ENCODE data around the gene GRK4. TPM values are rescaled to one million over a fixed set of nuclear protein-coding genes. Genes with fewer than 3 reads are reported as not detected.

Gene GRK4
- total RNA-seq, 2 donors from 2014 or later, result 6.9 to 9.9 TPM

DNA sequence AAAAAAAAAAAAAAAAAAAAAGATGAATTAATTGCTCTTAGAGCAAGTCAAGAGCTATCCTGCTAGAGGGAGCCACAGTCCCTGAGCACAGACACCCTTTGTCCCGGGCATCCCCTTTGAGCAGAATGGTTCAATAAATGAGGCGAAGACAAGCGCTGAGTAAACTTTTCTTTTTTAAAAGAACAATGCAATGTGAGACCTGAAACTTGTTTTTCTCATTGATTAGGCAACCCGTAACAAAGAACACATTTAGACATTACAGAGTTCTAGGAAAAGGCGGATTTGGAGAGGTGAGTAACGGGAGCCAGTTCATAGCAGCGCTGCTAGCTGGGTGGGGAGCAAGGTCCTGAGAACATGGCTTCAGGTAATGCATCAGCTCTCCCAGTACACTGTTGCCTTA lies 46.1 kb downstream of the GRK4 start:
- ATAC-seq (ENCODE audit: insufficient number of reproducible peaks, low FRiP score, low read depth), result no peak
- Histone ChIP-seq H3K9me3 (no peaks in the 10 kb centered on the region), H3K27ac (no peak overlapping the region), H3K4me3 (no peak overlapping the region), H3K36me3 (no peaks in the 10 kb centered on the region), H3K4me1 (ENCODE audit: control insufficient read depth in 1 of 2, low read depth in 2 of 2) (peaks cover 6 to 11% of the 10 kb centered on the region in 2 donors), H3K27me3 (replicated peaks; ENCODE audit: insufficient read depth) (no peaks in the 10 kb centered on the region)
- TF ChIP-seq CTCF (IDR thresholded peaks at IDR 0.05), result no peak
- no peak for DNase-seq (ENCODE audit: low spot score)

- Histone ChIP-seq H3K27me3 (replicated peaks; ENCODE audit: insufficient read depth) (no peaks in the 10 kb centered on the region), H3K36me3 (no peaks in the 10 kb centered on the region), H3K4me3 (no peak overlapping the region), H3K27ac (peak overlapping the region in 1 of 2 donors; percentile 50), H3K9me3 (no peaks in the 10 kb centered on the region), H3K4me1 (ENCODE audit: control insufficient read depth in 1 of 2, low read depth in 2 of 2) (peaks cover 6 to 11% of the 10 kb centered on the region in 2 donors)
- TF ChIP-seq CTCF (IDR thresholded peaks at IDR 0.05), result no peak
- no peak for ATAC-seq (ENCODE audit: insufficient number of reproducible peaks, low FRiP score, low read depth)
- no peak for DNase-seq (ENCODE audit: low spot score)
Observed at GRCh38 chr4:3010577-3010976, 47.2 kb downstream of the GRK4 start.

DNA sequence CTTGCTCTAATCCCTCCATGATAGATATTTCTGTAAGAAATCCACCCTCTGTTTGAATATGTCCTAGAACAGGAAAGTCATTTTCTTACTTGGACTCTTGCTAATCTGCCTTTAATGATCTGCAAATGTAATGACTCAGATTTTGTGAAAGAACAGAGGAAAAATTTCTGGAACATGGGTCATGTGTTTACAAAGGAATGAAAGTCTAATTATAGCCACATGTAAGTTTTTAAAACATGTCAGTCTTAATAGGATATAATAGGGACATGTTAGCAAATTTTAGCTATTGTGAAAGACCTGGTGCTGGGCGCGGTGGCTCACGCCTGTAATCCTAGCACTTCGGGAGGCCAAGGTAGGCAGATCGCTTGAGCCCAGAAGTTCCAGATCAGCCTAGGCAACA lies 47.6 kb downstream of the GRK4 start:
- TF ChIP-seq CTCF (IDR thresholded peaks at IDR 0.05), result no peak
- H3K4me1 ChIP-seq (ENCODE audit: control insufficient read depth in 1 of 2, low read depth in 2 of 2), result peaks cover 6 to 11% of the 10 kb centered on the region in 2 donors
- H3K27me3 ChIP-seq (replicated peaks; ENCODE audit: insufficient read depth), result no peaks in the 10 kb centered on the region
- no peaks in the 10 kb centered on the region for H3K9me3 ChIP-seq
- no peak for DNase-seq (ENCODE audit: low spot score)
- H3K27ac ChIP-seq, result peak overlapping the region in 1 of 2 donors; percentile 50
- no peaks in the 10 kb centered on the region for H3K36me3 ChIP-seq
- H3K4me3 ChIP-seq, result no peak overlapping the region
- ATAC-seq (ENCODE audit: insufficient number of reproducible peaks, low FRiP score, low read depth), result peak; percentile 68

DNA sequence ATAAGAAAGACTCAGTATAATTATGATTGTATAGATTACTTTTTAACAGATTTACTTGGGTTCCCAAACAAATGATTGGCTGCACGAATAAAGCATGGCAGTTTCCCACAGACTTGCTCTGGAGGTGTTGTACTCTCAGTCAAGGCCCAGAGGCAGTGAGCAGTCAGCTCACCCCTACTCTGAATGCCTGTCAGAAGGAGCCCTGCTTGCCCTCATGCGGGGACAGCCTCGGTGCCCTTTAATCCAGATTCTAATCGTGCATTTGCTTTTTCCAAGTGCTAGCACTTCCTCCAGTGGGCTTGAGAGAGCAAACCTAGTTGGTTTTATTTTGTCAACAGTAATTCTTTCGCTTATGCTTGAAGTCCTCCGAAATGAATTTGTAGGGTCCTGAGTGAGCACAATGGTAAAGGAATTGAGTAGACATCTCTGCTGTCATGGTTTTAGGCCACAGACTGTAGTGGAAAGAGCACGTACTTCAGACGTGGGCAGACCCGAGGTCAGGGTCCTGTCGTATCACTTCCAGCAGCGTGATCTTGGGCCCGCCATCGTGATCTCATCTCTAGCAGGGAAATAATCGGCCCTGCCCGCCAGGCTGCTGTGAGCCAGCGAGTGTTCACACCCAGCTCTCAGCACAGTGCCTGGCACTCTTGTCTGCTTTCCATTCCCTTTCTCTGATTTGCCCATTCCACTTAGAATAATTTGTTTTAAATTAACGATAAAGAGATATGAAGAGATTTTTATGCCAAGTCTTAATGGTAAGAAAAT lies 48.3 kb downstream of the GRK4 start:
- H3K27ac ChIP-seq, result peak overlapping the region in 1 of 2 donors; percentile 50
- H3K36me3 ChIP-seq, result no peaks in the 10 kb centered on the region
- peaks cover 6 to 11% of the 10 kb centered on the region in 2 donors for H3K4me1 ChIP-seq (ENCODE audit: control insufficient read depth in 1 of 2, low read depth in 2 of 2)
- DNase-seq (ENCODE audit: low spot score) (no peak), ATAC-seq (ENCODE audit: insufficient number of reproducible peaks, low FRiP score, low read depth) (no peak)
- H3K27me3 ChIP-seq (replicated peaks; ENCODE audit: insufficient read depth), result no peaks in the 10 kb centered on the region
- H3K4me3 ChIP-seq, result no peak overlapping the region
- H3K9me3 ChIP-seq, result no peaks in the 10 kb centered on the region
- TF ChIP-seq CTCF (IDR thresholded peaks at IDR 0.05), result no peak

GRCh38 chr4:3013323-3013722 lies 50.0 kb downstream of the GRK4 start:
- Histone ChIP-seq H3K4me1 (ENCODE audit: control insufficient read depth in 1 of 2, low read depth in 2 of 2) (peaks cover 6 to 11% of the 10 kb centered on the region in 2 donors), H3K36me3 (no peaks in the 10 kb centered on the region), H3K27me3 (replicated peaks; ENCODE audit: insufficient read depth) (no peaks in the 10 kb centered on the region), H3K9me3 (no peaks in the 10 kb centered on the region), H3K4me3 (no peak overlapping the region), H3K27ac (no peak overlapping the region)
- TF ChIP-seq CTCF (IDR thresholded peaks at IDR 0.05), result no peak
- no peak for ATAC-seq (ENCODE audit: insufficient number of reproducible peaks, low FRiP score, low read depth)
- DNase-seq (ENCODE audit: low spot score), result no peak

Measured in thoracic aorta (tissue), 2 donors.